VCaP (cell line): ENCODE measurements around the gene BMAL1.

Experiments
- H3K27ac ChIP-seq: fragments of 450-650 bp; 2 replicates; pipeline ENCODE4 v1.5.1; 2017
- TF ChIP-seq, protein P1 (sequence below): fragments of 450-650 bp; conservative IDR thresholded peaks from 2 replicates; pipeline ENCODE4 v1.5.1; 2017; ENCODE audit warnings: mild to moderate bottlenecking, moderate library complexity

Gene BMAL1

DNA sequence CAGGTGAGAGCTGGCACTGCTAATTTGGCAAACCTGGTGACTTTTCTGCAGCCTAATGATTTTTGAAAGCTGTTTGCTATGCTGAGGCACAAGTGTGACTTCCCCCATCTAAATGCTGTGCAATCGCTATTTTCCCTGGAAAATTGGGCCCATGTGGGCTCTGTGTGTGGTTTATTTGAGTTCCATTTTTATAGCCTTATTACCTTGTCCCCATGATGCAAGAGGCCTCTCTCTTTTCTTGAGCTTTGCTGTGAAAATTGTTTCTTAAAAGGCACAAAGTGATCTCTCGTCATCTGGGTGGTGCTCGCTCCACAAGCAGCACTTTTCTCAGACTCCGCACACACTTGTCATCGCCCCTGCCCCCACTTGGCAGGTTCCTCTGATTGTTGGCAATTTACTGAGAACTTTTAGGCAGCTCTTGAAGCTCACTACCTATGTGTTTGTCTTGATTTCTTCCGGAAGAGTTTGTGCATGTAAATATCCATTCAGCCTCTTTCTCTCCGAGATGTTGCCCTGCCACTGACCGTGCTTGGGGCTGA lies 24.9 kb downstream of the BMAL1 start:
- H3K27ac ChIP-seq, result no peak overlapping the region
- TF ChIP-seq, protein P1, sequence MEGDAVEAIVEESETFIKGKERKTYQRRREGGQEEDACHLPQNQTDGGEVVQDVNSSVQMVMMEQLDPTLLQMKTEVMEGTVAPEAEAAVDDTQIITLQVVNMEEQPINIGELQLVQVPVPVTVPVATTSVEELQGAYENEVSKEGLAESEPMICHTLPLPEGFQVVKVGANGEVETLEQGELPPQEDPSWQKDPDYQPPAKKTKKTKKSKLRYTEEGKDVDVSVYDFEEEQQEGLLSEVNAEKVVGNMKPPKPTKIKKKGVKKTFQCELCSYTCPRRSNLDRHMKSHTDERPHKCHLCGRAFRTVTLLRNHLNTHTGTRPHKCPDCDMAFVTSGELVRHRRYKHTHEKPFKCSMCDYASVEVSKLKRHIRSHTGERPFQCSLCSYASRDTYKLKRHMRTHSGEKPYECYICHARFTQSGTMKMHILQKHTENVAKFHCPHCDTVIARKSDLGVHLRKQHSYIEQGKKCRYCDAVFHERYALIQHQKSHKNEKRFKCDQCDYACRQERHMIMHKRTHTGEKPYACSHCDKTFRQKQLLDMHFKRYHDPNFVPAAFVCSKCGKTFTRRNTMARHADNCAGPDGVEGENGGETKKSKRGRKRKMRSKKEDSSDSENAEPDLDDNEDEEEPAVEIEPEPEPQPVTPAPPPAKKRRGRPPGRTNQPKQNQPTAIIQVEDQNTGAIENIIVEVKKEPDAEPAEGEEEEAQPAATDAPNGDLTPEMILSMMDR, result no peak

DNA sequence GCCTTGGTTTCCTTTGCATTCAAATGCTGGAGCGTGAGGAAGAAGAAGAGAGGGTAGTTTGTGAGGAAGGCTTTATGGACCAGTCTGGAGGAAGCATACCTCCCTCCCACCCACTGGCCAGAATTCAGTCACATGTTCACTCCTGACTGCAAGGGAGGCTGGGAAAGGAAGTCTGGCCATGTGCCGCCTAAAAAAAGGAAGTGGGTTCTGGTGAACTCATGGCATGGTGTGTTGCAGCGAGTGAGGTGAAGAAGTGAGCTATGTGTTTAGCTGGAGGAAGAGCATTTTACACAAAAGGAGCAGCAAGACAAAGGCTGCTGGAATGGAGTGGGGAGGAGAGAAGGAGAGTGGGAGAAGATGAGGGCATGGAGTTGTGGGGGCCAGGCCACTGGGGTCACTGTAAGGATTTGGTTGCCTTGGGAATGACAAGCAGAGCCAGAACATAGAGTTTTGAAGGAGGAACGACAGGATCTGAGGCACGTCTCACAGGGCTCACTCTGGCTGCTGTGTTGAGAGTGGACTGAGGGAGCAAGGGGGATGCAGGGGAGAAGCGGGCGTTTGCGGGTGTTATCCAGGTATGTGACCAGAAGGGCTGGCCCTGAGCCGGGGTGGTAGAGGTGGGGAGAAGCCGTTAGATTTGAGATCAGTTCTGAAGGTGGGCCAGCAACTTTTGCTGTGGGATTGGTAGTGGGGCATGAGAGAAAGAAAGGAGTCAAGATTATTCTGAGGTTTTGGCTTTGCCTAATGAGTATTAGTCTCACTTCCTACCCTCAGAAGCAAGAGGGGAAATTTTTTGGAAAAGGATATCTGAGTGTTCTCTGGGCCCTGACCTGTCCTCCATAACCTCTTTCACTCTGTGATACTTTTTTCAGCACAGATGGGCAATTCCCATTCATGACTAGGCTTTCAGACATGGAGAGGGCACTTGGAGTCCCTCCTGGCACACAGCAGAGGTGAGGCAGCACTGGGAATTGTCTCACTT lies 26.4 kb downstream of the BMAL1 start:
- TF ChIP-seq, protein P1, result no peak
- H3K27ac ChIP-seq, result no peak overlapping the region

DNA sequence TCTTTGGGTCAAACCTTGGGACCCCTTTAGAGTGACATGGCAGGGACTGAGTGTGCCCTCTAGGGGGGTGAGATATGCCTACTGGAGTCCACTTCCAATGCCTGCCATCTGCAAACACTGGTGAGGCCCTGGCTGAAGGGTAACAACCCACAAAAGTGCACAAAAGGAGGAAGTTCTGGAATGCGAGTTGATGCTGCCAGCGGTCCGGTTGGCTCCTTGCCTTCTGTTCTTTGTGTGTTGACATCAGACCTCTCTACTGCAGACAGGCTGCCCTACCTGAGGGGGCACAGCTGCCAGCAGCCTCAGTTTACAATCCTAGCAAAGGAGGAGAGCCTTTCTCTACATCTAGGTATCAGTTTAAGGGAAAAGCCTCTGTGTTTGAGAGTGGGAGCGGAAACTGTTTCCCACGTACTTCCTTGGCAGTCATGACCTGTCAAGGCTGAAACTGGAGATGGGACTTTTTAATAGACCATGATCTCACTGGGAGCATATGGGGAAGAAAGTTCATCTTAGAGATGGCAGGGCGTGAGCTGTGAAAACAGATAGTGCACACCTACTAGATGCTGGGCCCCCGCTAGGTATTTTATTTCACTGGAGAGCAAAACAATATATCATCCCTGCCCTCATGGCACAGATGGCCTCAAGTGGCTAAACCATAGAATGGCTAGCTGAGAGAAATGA lies 27.2 kb downstream of the BMAL1 start:
- TF ChIP-seq, protein P1, result no peak
- H3K27ac ChIP-seq, result no peak overlapping the region

DNA sequence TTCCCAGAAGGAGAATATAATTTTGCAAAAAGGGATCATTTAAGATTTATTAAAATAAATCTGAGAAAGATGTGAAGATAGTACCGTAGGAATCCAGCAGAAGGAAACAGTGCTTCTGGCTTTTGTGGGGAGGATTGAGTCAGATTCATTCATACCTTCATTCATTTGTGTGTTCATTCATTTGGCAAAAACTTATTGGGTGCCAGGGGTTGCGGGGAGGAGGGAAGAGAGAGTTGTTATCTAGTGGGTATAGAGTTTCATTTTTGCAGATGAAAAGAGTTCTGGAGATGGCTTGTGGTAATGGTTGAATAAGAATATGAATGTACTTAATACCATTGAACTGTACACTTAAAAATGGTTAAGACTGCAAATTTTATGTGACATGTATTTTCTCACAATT lies 31.1 kb downstream of the BMAL1 start:
- H3K27ac ChIP-seq, result no peak overlapping the region
- TF ChIP-seq, protein P1, result no peak

DNA sequence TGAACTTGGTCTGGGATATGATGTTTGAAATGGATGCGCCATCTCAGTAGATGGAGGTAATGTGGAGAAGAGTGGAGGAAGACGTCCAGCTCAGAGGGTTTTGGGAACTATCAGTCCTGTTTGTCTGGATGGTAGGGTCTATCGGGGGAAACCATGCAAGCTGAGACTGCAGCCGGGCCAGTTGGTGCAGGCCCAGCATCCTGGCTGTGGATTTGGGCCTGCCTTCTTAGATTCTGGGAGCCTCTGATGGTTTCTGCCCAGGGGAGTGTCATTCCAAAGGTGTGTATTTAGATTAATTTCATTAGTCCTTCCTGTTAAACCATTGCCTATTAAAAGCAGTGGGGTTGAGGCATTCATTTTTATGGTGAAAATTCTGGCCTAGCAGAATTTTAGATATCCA lies 31.6 kb downstream of the BMAL1 start:
- no peak overlapping the region for H3K27ac ChIP-seq
- TF ChIP-seq, protein P1, result no peak

DNA sequence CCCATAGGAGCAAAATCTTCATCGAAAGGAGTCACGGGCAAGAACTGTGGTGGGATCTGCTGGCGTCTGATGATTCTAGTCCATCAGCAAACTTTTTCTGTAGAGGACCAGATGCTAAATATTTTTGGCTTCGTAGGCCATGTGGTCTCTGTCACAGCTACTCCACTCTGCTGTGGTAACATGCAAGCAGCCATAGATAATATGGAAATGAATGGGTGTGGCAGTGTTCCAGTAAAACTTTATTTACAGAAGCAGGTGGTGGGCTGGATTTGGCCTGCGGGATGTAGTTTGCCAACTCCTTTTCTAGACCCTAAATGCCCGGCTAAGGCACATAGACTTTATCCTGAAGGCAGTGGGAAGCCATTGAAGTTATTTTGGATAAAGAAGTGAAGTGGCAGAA lies 32.9 kb downstream of the BMAL1 start:
- TF ChIP-seq, protein P1, result no peak
- no peak overlapping the region for H3K27ac ChIP-seq

DNA sequence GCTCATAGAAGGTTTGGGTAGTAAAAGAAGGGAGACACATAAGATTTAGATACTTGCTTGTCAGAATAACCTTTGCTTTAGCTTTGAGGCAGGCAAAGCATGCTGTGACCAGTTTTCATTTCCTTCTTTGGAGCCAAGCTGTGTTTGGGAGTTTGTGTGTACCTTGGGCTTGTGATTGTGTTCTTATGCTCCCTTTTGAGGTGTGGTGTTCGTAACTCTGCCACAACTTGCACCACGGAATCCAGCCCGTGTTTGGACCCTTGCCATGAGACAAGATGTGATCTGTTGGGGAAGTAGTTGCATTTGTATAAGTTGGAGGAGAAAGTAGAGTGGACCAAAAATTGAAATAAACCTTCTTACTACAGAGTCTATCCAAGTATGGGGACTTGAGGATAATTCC lies 34.0 kb downstream of the BMAL1 start:
- no peak overlapping the region for H3K27ac ChIP-seq
- TF ChIP-seq, protein P1, result no peak
